HepG2 (cell line): ENCODE results near the gene ERCC6. TPM values are rescaled to one million over a fixed set of nuclear protein-coding genes. Genes with fewer than 3 reads are reported as not detected.

Experiments used
- ATAC-seq: fragments of 200-7000 bp; cut with Tn5 transposase; 3 replicates; pipeline ENCODE4 v1.9.1; 2020; ENCODE audit warnings: mild to moderate bottlenecking, moderate library complexity
- BruUV-seq: library from RNA; stranded (reverse); fragments of 400-500 nt; replicated peaks from 2 replicates; lab custom pipeline; 2021; lab: Mats Ljungman, UMichigan
- CTCF ChIA-PET: fragments of 300-600 bp; formaldehyde crosslinking; extraction: SDS; loops from one replicate; lab custom pipeline; 2021; ENCODE audit warnings: low total read pairs, inconsistent platforms, low intra/inter-chr PET ratio; lab: Yijun Ruan, JAX
- POLR2A ChIA-PET: fragments of 350-600 bp; sonication (Branson Sonifier 250); formaldehyde crosslinking; loops from one replicate; lab custom pipeline; 2020; ENCODE audit warnings: antibody characterized with exemption, inconsistent platforms; lab: Yijun Ruan, JAX
- DNase-seq: peaks from one replicate; pipeline ENCODE4 v3.0.0-alpha.2; 2015; ENCODE audit warnings: low spot score
- FAIRE-seq: peaks from 3 replicates; lab custom pipeline; 2011; peaks lifted over from hg19 to GRCh38; lab: Jason Lieb, UNC
- H2AFZ ChIP-seq: one replicate; pipeline ENCODE4 v1.6.1; 2011; ENCODE audit warnings: low read length, inconsistent platforms
- H3K27ac ChIP-seq: fragments of 300-600 bp; 3 replicates; pipeline ENCODE4 v1.8.0; 2011; ENCODE audit warnings: mixed run types, mild to moderate bottlenecking, mixed read lengths, low read length, inconsistent platforms; ENCODE audit not compliant: insufficient read depth; ENCODE audit errors: extremely low read length
- H3K27me3 ChIP-seq, 2 experiments: fragments of 200-600 bp in 1 of 2; 2 replicates in 1 of 2; 3 replicates in 1 of 2; pipeline versions ENCODE4 v1.6.0 to v1.8.0; 2011; ENCODE audit warnings: low read length in 2 of 2, mild to moderate bottlenecking in 2 of 2, moderate library complexity in 2 of 2, inconsistent platforms in 1 of 2; ENCODE audit not compliant: insufficient read depth in 2 of 2, control insufficient read depth in 1 of 2
- H3K36me3 ChIP-seq, 2 experiments: fragments of 200-600 bp in 1 of 2; replicated peaks in 1 of 2; 2 replicates in 1 of 2; 3 replicates in 1 of 2; pipeline versions ENCODE4 v1.5.1 to v1.8.0; 2011; ENCODE audit warnings: low read length in 2 of 2, inconsistent platforms in 1 of 2; ENCODE audit not compliant: insufficient read depth in 2 of 2, control insufficient read depth in 1 of 2
- H3K4me1 ChIP-seq: 2 replicates; pipeline ENCODE4 v1.5.1; 2012; ENCODE audit warnings: low read length, inconsistent platforms; ENCODE audit not compliant: insufficient read depth
- H3K4me2 ChIP-seq: 2 replicates; pipeline ENCODE4 v1.6.0; 2011; ENCODE audit warnings: low read depth, low read length, inconsistent platforms
- H3K4me3 ChIP-seq, 3 experiments: fragments of 200-600 bp in 1 of 3; sonication (generic), shearing (Covaris generic) in 1 of 3; replicated peaks in 1 of 3; 2 replicates each; pipeline ENCODE4 v1.5.1; 2011 to 2016; ENCODE audit warnings: low read length in 3 of 3, inconsistent platforms in 2 of 3, low read depth in 2 of 3, mild to moderate bottlenecking in 2 of 3, control low read depth in 1 of 3, mixed read lengths in 1 of 3; ENCODE audit not compliant: insufficient read depth in 1 of 3
- H3K79me2 ChIP-seq: one replicate; pipeline ENCODE4 v1.6.1; 2011; ENCODE audit warnings: low read length, inconsistent platforms; ENCODE audit not compliant: insufficient read depth
- H3K9ac ChIP-seq: 2 replicates; pipeline ENCODE4 v1.6.0; 2011; ENCODE audit warnings: mild to moderate bottlenecking, low read depth, low read length, inconsistent platforms; ENCODE audit not compliant: insufficient read depth
- H3K9me3 ChIP-seq: 2 replicates; pipeline ENCODE4 v1.5.1; 2012; ENCODE audit warnings: mild to moderate bottlenecking, low read length
- H4K20me1 ChIP-seq: 2 replicates; pipeline ENCODE4 v1.6.0; 2011; ENCODE audit warnings: inconsistent platforms, mild to moderate bottlenecking, low read length, moderate library complexity; ENCODE audit not compliant: insufficient read depth
- EED ChIP-seq: sonication (generic); formaldehyde crosslinking; IDR thresholded peaks from 2 replicates; pipeline ENCODE4 v1.5.0; 2020; ENCODE audit warnings: mild to moderate bottlenecking, missing genetic modification reagents
- FOXM1 ChIP-seq: sonication (generic); formaldehyde crosslinking; IDR thresholded peaks from 2 replicates; pipeline ENCODE4 v1.5.0; 2020; ENCODE audit warnings: missing genetic modification reagents
- KLF15 ChIP-seq: sonication (generic); formaldehyde crosslinking; IDR thresholded peaks from 2 replicates; pipeline ENCODE4 v1.8.1; 2023; ENCODE audit warnings: borderline replicate concordance, mild to moderate bottlenecking, inconsistent platforms, missing genetic modification reagents, mixed read lengths
- ZNF792 ChIP-seq: IDR thresholded peaks from 2 replicates; pipeline ENCODE4 v1.6.1; 2016
- WGBS: methylation state at CpG from one replicate; pipeline ENCODE4 v1.1.6; 2017; ENCODE audit warnings: low lambda C conversion rate; 5-methylcytosine and 5-hydroxymethylcytosine counted together
- in situ Hi-C: cut with HindIII; loops from 2 replicates; pipeline ENCODE4 v1.10.0; 2017; ENCODE audit warnings: low pct_unique_long_range_greater_than_20kb; ENCODE audit not compliant: extremely low pct_ligation_motif_present
- intact Hi-C: fragments of 100-400 bp; cut with micrococcal nuclease; formaldehyde crosslinking; loops from one replicate; pipeline ENCODE4 v1.10.0; 2022; ENCODE audit not compliant: unreplicated experiment
- polyA plus RNA-seq, 8 experiments: library from polyadenylated mRNA; depleted of rRNA in 3 of 8; stranded (reverse) in 7 of 8; unstranded in 1 of 8; fragments of >200 nt; fragmentation: Illumina TruSeq in 4 of 8; extraction: Trizol in 4 of 8; gene quantifications; 2 replicates each; pipeline versions ENCODE4 v1.2.1 to v1.2.3, GENCODE V29; 2011 to 2016; ENCODE audit warnings: low read depth in 4 of 8, missing spikeins in 1 of 8, mixed read lengths in 1 of 8; ENCODE audit not compliant: insufficient read depth in 1 of 8
- total RNA-seq, 5 experiments: library from RNA; depleted of rRNA; stranded (reverse); fragments of >200 nt; fragmentation: Illumina TruSeq; extraction: Trizol; gene quantifications; 2 replicates each; pipeline ENCODE4 v1.2.3, GENCODE V29; 2016; ENCODE audit warnings: low read depth in 1 of 5
- TF ChIP-seq, protein P1 (sequence below), 2 experiments: fragments of 450-650 bp in 1 of 2; sonication (generic) in 1 of 2; formaldehyde crosslinking; IDR thresholded peaks; 2 replicates each; pipeline versions ENCODE4 v1.5.0 to v1.8.0; 2020 to 2022; ENCODE audit warnings: mild to moderate bottlenecking in 1 of 2, missing genetic modification reagents in 1 of 2
- TF ChIP-seq, protein P2 (sequence below): sonication (generic); formaldehyde crosslinking; IDR thresholded peaks from 2 replicates; pipeline ENCODE4 v1.4.0; 2020; ENCODE audit warnings: low read depth, mild to moderate bottlenecking, missing genetic modification reagents

Gene ERCC6
- total and polyA plus RNA-seq, 2 of the 13 experiments (the other 11 are each of a cell fraction or from before 2014, with no cell fraction given): 5.1 to 9.8 TPM

DNA sequence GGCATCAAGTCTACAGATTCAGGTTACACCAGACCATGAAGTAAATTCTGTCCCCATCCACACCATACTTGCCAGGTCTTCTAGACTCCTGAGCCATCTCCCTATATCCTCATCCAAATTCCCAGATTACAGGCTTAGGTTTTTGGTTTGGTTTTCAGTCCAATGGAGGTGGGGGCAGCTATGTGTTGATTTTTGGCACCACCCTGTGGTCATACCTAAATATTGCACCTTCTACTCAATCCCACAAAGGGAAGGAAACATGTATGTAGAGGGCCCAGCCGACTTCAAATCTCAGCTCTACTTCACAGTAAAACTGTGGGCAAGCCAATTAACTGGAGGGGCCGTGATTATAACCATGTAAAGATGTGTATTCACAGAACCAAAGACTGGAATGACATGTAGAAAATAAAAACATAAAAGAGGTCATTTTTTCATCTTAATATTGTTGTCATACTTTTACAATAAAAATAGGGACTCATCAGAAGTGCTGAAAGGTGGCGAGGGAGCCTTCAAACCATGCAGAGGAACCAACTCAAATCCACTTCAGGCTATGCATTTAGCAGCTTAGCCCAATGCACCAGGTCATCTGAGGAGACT is 19.8 kb downstream of the ERCC6 start (continued):
- TF ChIP-seq, protein P1, sequence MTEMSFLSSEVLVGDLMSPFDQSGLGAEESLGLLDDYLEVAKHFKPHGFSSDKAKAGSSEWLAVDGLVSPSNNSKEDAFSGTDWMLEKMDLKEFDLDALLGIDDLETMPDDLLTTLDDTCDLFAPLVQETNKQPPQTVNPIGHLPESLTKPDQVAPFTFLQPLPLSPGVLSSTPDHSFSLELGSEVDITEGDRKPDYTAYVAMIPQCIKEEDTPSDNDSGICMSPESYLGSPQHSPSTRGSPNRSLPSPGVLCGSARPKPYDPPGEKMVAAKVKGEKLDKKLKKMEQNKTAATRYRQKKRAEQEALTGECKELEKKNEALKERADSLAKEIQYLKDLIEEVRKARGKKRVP (CRISPR knock-in tag; IDR thresholded peaks at IDR 0.05): no peak
- TF ChIP-seq EED (no peak), KLF15 (no peak)

DNA sequence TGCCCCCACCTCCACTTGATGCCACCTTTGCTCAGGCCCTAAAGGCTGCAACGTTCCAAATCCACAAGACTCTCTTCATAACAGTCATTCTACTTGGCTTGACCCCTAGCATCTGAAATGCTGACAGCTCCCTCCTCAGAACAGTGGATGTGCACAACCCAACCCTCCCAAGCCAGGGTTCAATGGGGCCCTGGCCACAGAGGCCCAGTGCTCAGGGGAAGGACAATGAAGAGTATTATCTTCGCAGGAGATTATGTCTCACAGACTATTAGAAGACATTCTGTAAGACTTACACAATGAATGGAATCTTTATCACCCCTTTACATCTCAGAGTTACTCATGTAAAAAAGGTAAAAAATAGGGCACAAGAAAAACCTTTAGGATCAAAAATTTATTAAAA is 20.4 kb downstream of the ERCC6 start:
- no peak overlapping the region for H3K27ac ChIP-seq
- 92% methylated on average over 2 of the region's 2 CpGs for WGBS
- H4K20me1 ChIP-seq: no peaks in the 10 kb centered on the region
- in situ Hi-C loops: loop anchor here (10.0 kb wide), 2 partner anchors 544 to 864 kb away; no protein-coding TSS in a partner anchor
- no peaks in the 10 kb centered on the region for H3K27me3 ChIP-seq
- ChIA-PET CTCF (interaction anchor here (1.7 kb wide), 1 partner anchor 111 kb away, joined by 16 read pairs; no protein-coding TSS in a partner anchor), POLR2A (no interaction called here)
- no peaks in the 10 kb centered on the region for H3K9me3 ChIP-seq
- no peak for DNase-seq
- TF ChIP-seq ZNF792 (CRISPR knock-in tag) (no peak), FOXM1 (CRISPR knock-in tag) (no peak)
- TF ChIP-seq, protein P2, sequence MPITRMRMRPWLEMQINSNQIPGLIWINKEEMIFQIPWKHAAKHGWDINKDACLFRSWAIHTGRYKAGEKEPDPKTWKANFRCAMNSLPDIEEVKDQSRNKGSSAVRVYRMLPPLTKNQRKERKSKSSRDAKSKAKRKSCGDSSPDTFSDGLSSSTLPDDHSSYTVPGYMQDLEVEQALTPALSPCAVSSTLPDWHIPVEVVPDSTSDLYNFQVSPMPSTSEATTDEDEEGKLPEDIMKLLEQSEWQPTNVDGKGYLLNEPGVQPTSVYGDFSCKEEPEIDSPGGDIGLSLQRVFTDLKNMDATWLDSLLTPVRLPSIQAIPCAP (CRISPR knock-in tag): no peak
- H3K36me3 ChIP-seq: peaks cover 7 to 23% of the 10 kb centered on the region in 2 experiments
- H3K79me2 ChIP-seq: no peaks in the 10 kb centered on the region
- H3K4me3 ChIP-seq: no peak overlapping the region
- BruUV-seq: no TSS peak
- peaks cover 12% of the 10 kb centered on the region for H3K4me1 ChIP-seq
- ATAC-seq: no peak
- no peak overlapping the region for H3K4me2 ChIP-seq
- no peak overlapping the region for H2AFZ ChIP-seq
- no peak overlapping the region for H3K9ac ChIP-seq
- intact Hi-C loops: loop anchor here (2.0 kb wide), 1 partner anchor 860 kb away; no protein-coding TSS in a partner anchor
- no peak for FAIRE-seq
